K562 (cell line): ENCODE data around the gene CAMK2D. TPM values are rescaled to one million over a fixed set of nuclear protein-coding genes. Genes with fewer than 3 reads are reported as not detected.

Experiments
- ATAC-seq: fragments of 200-7000 bp; cut with Tn5 transposase; 3 replicates; pipeline ENCODE4 v1.9.1; 2020; ENCODE audit warnings: moderate library complexity
- BruUV-seq: library from RNA; stranded (reverse); fragments of 400-500 nt; replicated peaks from 2 replicates; lab custom pipeline; 2021; lab: Mats Ljungman, UMichigan
- CTCF ChIA-PET: fragments of 300-600 bp; formaldehyde crosslinking; extraction: SDS; loops from one replicate; lab custom pipeline; 2021; ENCODE audit warnings: low intra/inter-chr PET ratio; lab: Yijun Ruan, JAX
- POLR2A ChIA-PET: fragments of 300-600, 350-650 bp; sonication (Branson Sonifier 250); formaldehyde crosslinking; extraction: SDS; loops from one replicate; lab custom pipeline; 2021; ENCODE audit warnings: antibody characterized with exemption, inconsistent platforms; lab: Yijun Ruan, JAX
- DNase-seq, 4 experiments: peaks; one replicate each; pipeline versions ENCODE4 v3.0.0 to v3.0.0-alpha.2; 2011 to 2018; ENCODE audit warnings: low spot score in 3 of 4, mixed read lengths in 3 of 4; ENCODE audit errors: extremely low read depth in 1 of 4
- FAIRE-seq: peaks from 2 replicates; lab custom pipeline; 2011; peaks lifted over from hg19 to GRCh38; lab: Jason Lieb, UNC
- H2AFZ ChIP-seq: 2 replicates; pipeline ENCODE4 v1.6.0; 2011; ENCODE audit warnings: low read depth, low read length, control low read depth, inconsistent platforms
- H3K27ac ChIP-seq: fragments of 200-600 bp; 3 replicates; pipeline ENCODE4 v1.8.0; 2011; ENCODE audit warnings: low read depth, mild to moderate bottlenecking, control low read depth, inconsistent platforms, low read length, moderate library complexity, mixed read lengths; ENCODE audit errors: extremely low read depth
- H3K27me3 ChIP-seq, 2 experiments: fragments of 300-600 bp in 1 of 2; 2 replicates in 1 of 2; 3 replicates in 1 of 2; pipeline versions ENCODE4 v1.6.0 to v1.8.0; 2011; ENCODE audit warnings: inconsistent platforms in 2 of 2, low read length in 2 of 2, mild to moderate bottlenecking in 1 of 2, mixed read lengths in 1 of 2, moderate library complexity in 1 of 2; ENCODE audit not compliant: control insufficient read depth in 2 of 2, insufficient read depth in 2 of 2
- H3K36me3 ChIP-seq: fragments of 300-600 bp; 3 replicates; pipeline ENCODE4 v1.8.0; 2011; ENCODE audit warnings: mild to moderate bottlenecking, low read length, inconsistent platforms; ENCODE audit not compliant: control insufficient read depth, insufficient read depth
- H3K4me1 ChIP-seq, 2 experiments: fragments of 200-600 bp in 1 of 2; replicated peaks in 1 of 2; 2 replicates in 1 of 2; 3 replicates in 1 of 2; pipeline versions ENCODE4 v1.5.1 to v1.8.0; 2011; ENCODE audit warnings: inconsistent platforms in 2 of 2, low read length in 2 of 2, mild to moderate bottlenecking in 1 of 2, mixed read lengths in 1 of 2, moderate library complexity in 1 of 2; ENCODE audit not compliant: control insufficient read depth in 2 of 2, insufficient read depth in 2 of 2
- H3K4me2 ChIP-seq: 2 replicates; pipeline ENCODE4 v1.6.1; 2011; ENCODE audit warnings: low read length, control low read depth, inconsistent platforms, mixed read lengths; ENCODE audit not compliant: insufficient read depth
- H3K4me3 ChIP-seq: fragments of 200-600 bp; sonication (generic), shearing (Covaris generic); 2 replicates; pipeline ENCODE4 v1.5.1; 2016; ENCODE audit warnings: control low read depth, inconsistent platforms
- H3K79me2 ChIP-seq: fragments of 200-600 bp; 3 replicates; pipeline ENCODE4 v1.8.0; 2011; ENCODE audit warnings: low read length, inconsistent platforms; ENCODE audit not compliant: control insufficient read depth, insufficient read depth
- H3K9ac ChIP-seq, 2 experiments: 2 replicates each; pipeline versions ENCODE4 v1.6.0 to v1.6.1; 2011; ENCODE audit warnings: low read depth in 2 of 2, low read length in 2 of 2, control low read depth in 1 of 2, inconsistent platforms in 1 of 2, mild to moderate bottlenecking in 1 of 2, mixed read lengths in 1 of 2; ENCODE audit not compliant: insufficient read depth in 1 of 2
- H3K9me1 ChIP-seq: one replicate; pipeline ENCODE4 v1.6.0; 2011; ENCODE audit warnings: inconsistent platforms, mild to moderate bottlenecking, low read length, moderate library complexity; ENCODE audit not compliant: control insufficient read depth, insufficient read depth
- H3K9me3 ChIP-seq: replicated peaks from 2 replicates; pipeline ENCODE4 v1.5.1; 2011; ENCODE audit warnings: low read depth, low read length, inconsistent platforms; ENCODE audit not compliant: control insufficient read depth, insufficient read depth
- H4K20me1 ChIP-seq: replicated peaks from 2 replicates; pipeline ENCODE4 v1.6.1; 2011; ENCODE audit warnings: low read length, inconsistent platforms, mixed read lengths; ENCODE audit not compliant: control insufficient read depth, insufficient read depth
- BRCA1 ChIP-seq, 2 experiments: fragments of 450-650 bp in 1 of 2; sonication (generic) in 1 of 2; formaldehyde crosslinking in 1 of 2; IDR thresholded peaks; 2 replicates each; pipeline versions ENCODE4 v1.5.0 to v1.6.1; 2017 to 2020; ENCODE audit warnings: mild to moderate bottlenecking in 1 of 2, missing genetic modification reagents in 1 of 2
- ELF4 ChIP-seq: fragments of 450-650 bp; formaldehyde crosslinking; IDR thresholded peaks from 2 replicates; pipeline ENCODE4 v1.4.0; 2022; ENCODE audit warnings: missing genetic modification characterization
- FUS ChIP-seq: fragments of 200-400 bp; formaldehyde crosslinking; optimal IDR thresholded peaks from 2 replicates; pipeline ENCODE3; 2017; ENCODE audit warnings: low read depth, low read length
- JUN ChIP-seq, 2 experiments: sonication (generic) in 1 of 2; formaldehyde crosslinking in 1 of 2; IDR thresholded peaks; 2 replicates each; pipeline versions ENCODE4 v1.6.1 to v1.8.0; 2012 to 2022; ENCODE audit warnings: borderline replicate concordance in 2 of 2, mild to moderate bottlenecking in 2 of 2, improper control_type of control experiment in 1 of 2, low read depth in 1 of 2, low read length in 1 of 2, missing genetic modification reagents in 1 of 2
- MTA2 ChIP-seq: fragments of 450-650 bp; IDR thresholded peaks from 2 replicates; pipeline ENCODE4 v1.6.1; 2016; ENCODE audit warnings: low read depth
- TCF7 ChIP-seq: sonication (generic); IDR thresholded peaks from 2 replicates; pipeline ENCODE4 v1.6.1; 2016; ENCODE audit warnings: antibody characterized with exemption, borderline replicate concordance
- ZNF184 ChIP-seq: sonication (generic); formaldehyde crosslinking; IDR thresholded peaks from 2 replicates; pipeline ENCODE4 v1.5.0; 2020; ENCODE audit warnings: missing genetic modification reagents
- WGBS: fragments of 100-300 bp; shearing (Covaris generic); methylation state at CpG from one replicate; pipeline ENCODE4 v1.1.6; 2016; ENCODE audit warnings: low coverage, mixed read lengths; ENCODE audit not compliant: insufficient coverage; ENCODE audit errors: missing lambda C conversion rate; 5-methylcytosine and 5-hydroxymethylcytosine counted together
- in situ Hi-C: fragments of 300-500 bp; cut with MboI; formaldehyde crosslinking; loops from 4 replicates; pipeline ENCODE4 v1.15.0; 2018; ENCODE audit warnings: inconsistent platforms, mixed read lengths
- intact Hi-C: fragments of 100-400 bp; cut with micrococcal nuclease; formaldehyde crosslinking; loops from 2 replicates; pipeline ENCODE4 v1.14.2; 2022
- polyA plus RNA-seq, 8 experiments: library from polyadenylated mRNA; depleted of rRNA in 4 of 8; stranded (reverse) in 5 of 8; unstranded in 3 of 8; fragments of >200 nt; fragmentation: Nextera tagmentation in 2 of 8; fragmentation: Illumina TruSeq in 1 of 8; extraction: Ambion mirVana in 2 of 8; extraction: Trizol in 1 of 8; gene quantifications; 2 replicates each; pipeline versions ENCODE4 v1.2.1 to v1.2.3, GENCODE V29; 2011 to 2014; ENCODE audit warnings: inconsistent platforms in 1 of 8, missing spikeins in 1 of 8
- total RNA-seq, 7 experiments: library from RNA; depleted of rRNA in 6 of 7; stranded (reverse); fragments of >200 nt in 6 of 7; fragmentation: Illumina TruSeq in 2 of 7; extraction: Trizol in 2 of 7; gene quantifications; 2 replicates each; pipeline versions ENCODE4 v1.2.1 to v1.2.3, GENCODE V29; 2011 to 2021; ENCODE audit warnings: low replicate concordance in 1 of 7
- TF ChIP-seq, protein P1 (sequence below): fragments of 450-650 bp; IDR thresholded peaks from 2 replicates; pipeline ENCODE4 v1.6.1; 2018; ENCODE audit warnings: mild to moderate bottlenecking, low read depth; ENCODE audit not compliant: partially characterized antibody

CAMK2D gene
- total and polyA plus RNA-seq, 9 of the 15 experiments (the other 6 are each of a cell fraction or from before 2014, with no cell fraction given) = 0.01 to 0.33 (median 0.04) TPM; not detected in 2

DNA sequence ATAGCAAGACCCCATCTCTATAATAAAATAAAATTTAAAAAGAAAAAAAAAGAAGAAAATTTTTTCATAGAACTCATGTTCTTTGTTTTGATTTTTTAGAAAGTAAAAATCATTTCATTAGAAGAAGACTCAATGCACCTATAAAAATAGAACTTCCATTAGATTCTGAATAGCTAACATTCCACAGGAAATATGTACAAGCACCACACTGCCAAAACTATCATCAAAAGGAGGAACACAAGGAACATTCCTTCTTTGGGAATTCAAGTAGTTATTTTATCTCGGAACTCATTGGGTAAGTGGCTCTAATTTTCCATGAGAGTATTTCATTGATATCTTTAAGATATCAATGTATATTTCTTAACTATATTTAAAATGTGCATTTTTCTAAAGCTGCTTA, 157.6 kb downstream of the CAMK2D start:
- H3K27ac ChIP-seq = no peak overlapping the region
- in situ Hi-C loops = no loop called here
- ChIA-PET CTCF (no interaction called here), POLR2A (no interaction called here)
- FAIRE-seq (no peak), ATAC-seq (no peak), DNase-seq (no peak)
- H3K27me3 ChIP-seq = no peaks in the 10 kb centered on the region
- no peaks in the 10 kb centered on the region for H4K20me1 ChIP-seq
- no peak overlapping the region for H3K9ac ChIP-seq
- intact Hi-C loops = no loop called here
- no TSS peak for BruUV-seq
- 31% methylated on average over 1 of the region's 1 CpG for WGBS
- no peak overlapping the region for H2AFZ ChIP-seq
- TF ChIP-seq ELF4 (no peak), MTA2 (no peak), FUS (no peak), JUN (IDR thresholded peaks at IDR 0.05; ENCODE audit: borderline replicate concordance, low read depth, low read length) (no peak), JUN (CRISPR knock-in tag; IDR thresholded peaks at IDR 0.05; ENCODE audit: borderline replicate concordance) (no peak), ZNF184 (CRISPR knock-in tag) (no peak), BRCA1 (IDR thresholded peaks at IDR 0.05) (no peak), BRCA1 (CRISPR knock-in tag; IDR thresholded peaks at IDR 0.05) (no peak), TCF7 (no peak)
- TF ChIP-seq, protein P1, sequence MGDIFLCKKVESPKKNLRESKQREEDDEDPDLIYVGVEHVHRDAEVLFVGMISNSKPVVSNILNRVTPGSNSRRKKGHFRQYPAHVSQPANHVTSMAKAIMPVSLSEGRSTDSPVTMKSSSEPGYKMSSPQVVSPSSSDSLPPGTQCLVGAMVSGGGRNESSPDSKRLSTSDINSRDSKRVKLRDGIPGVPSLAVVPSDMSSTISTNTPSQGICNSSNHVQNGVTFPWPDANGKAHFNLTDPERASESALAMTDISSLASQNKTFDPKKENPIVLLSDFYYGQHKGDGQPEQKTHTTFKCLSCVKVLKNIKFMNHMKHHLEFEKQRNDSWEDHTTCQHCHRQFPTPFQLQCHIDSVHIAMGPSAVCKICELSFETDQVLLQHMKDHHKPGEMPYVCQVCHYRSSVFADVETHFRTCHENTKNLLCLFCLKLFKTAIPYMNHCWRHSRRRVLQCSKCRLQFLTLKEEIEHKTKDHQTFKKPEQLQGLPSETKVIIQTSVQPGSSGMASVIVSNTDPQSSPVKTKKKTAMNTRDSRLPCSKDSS = no peak
- no peaks in the 10 kb centered on the region for H3K36me3 ChIP-seq
- no peaks in the 10 kb centered on the region for H3K9me3 ChIP-seq
- H3K4me3 ChIP-seq = no peak overlapping the region
- no peaks in the 10 kb centered on the region; a peak in 2 of 5 replicates for H3K4me1 ChIP-seq
- no peaks in the 10 kb centered on the region for H3K79me2 ChIP-seq
- no peaks in the 10 kb centered on the region for H3K9me1 ChIP-seq
- no peak overlapping the region for H3K4me2 ChIP-seq
